ENCODE data around the gene MARCHF4.

DNA sequence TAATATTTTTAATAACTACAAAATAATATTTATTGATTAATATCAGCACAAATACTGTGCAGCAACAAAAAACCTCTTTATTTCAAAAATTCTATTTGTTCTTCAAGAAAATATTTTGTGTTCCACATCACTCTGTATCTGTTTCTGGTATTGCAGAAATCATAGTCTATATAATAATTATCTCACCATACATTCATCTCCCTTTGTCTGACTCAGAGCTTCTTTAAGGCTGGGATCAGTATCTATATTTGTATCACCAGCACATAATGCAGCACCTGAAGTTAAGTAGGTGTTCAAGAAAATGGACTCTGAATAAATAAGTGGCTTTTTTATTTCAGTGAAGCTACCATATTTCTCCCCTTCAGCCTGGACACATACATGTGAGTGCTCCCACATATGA is 1.6 kb upstream of the MARCHF4 start:
- no peak for TF ChIP-seq TAF1 (IDR thresholded peaks at IDR 0.05; ENCODE audit: low read depth, low read length)
- TF ChIP-seq POLR2AphosphoS5 (IDR thresholded peaks at IDR 0.05; ENCODE audit: low read depth, low read length), result no peak
- no peak for TF ChIP-seq POLR2A (IDR thresholded peaks at IDR 0.05; ENCODE audit: low read depth, low read length)
- no peak for TF ChIP-seq PAX5 (IDR thresholded peaks at IDR 0.05; ENCODE audit: insufficient read depth, low read length, severe bottlenecking)
- TF ChIP-seq SPI1 (IDR thresholded peaks at IDR 0.05; ENCODE audit: low read depth, low read length), result no peak

Data from GM12891 (cell line).